Measurements from ENCODE around the gene SIL1. TPM values are rescaled to one million over a fixed set of nuclear protein-coding genes. Genes with fewer than 3 reads are reported as not detected.

Gene SIL1
- total RNA-seq, 1 donor from 2014 or later: 41.6 TPM

GRCh38 chr5:139204196-139204595 lies 6.0 kb upstream of the SIL1 start:
- no peaks in the 10 kb centered on the region for H3K4me1 Mint-ChIP-seq (ENCODE audit: low read depth, unreplicated experiment)

GRCh38 chr5:139199321-139199720 lies 1.2 kb upstream of the SIL1 start:
- Mint-ChIP-seq H3K4me1 (ENCODE audit: low read depth, unreplicated experiment) (peaks cover 3% of the 10 kb centered on the region), H3K27ac (ENCODE audit: unreplicated experiment) (no peak overlapping the region), H3K27me3 (ENCODE audit: low read depth, unreplicated experiment) (peaks cover 3% of the 10 kb centered on the region), H3K4me3 (ENCODE audit: unreplicated experiment) (no peak overlapping the region), H3K9me3 (ENCODE audit: unreplicated experiment) (no peaks in the 10 kb centered on the region), H3K36me3 (ENCODE audit: low read depth, unreplicated experiment) (peaks cover 7% of the 10 kb centered on the region)
- H3K4me2 ChIP-seq (ENCODE audit: low read length): no peak overlapping the region
- H3K4me1 ChIP-seq (ENCODE audit: insufficient read depth, low read length): peaks cover 5% of the 10 kb centered on the region
- H3K27ac ChIP-seq (ENCODE audit: low read depth, low read length): no peak overlapping the region
- no peak overlapping the region for H2AFZ ChIP-seq (ENCODE audit: low read depth, low read length)
- H3K79me2 ChIP-seq (ENCODE audit: insufficient read depth, low read length): peaks cover 20% of the 10 kb centered on the region
- TF ChIP-seq EZH2 (IDR thresholded peaks at IDR 0.05; ENCODE audit: insufficient read depth, low read length): no peak
- TF ChIP-seq, protein P1, sequence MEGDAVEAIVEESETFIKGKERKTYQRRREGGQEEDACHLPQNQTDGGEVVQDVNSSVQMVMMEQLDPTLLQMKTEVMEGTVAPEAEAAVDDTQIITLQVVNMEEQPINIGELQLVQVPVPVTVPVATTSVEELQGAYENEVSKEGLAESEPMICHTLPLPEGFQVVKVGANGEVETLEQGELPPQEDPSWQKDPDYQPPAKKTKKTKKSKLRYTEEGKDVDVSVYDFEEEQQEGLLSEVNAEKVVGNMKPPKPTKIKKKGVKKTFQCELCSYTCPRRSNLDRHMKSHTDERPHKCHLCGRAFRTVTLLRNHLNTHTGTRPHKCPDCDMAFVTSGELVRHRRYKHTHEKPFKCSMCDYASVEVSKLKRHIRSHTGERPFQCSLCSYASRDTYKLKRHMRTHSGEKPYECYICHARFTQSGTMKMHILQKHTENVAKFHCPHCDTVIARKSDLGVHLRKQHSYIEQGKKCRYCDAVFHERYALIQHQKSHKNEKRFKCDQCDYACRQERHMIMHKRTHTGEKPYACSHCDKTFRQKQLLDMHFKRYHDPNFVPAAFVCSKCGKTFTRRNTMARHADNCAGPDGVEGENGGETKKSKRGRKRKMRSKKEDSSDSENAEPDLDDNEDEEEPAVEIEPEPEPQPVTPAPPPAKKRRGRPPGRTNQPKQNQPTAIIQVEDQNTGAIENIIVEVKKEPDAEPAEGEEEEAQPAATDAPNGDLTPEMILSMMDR (IDR thresholded peaks at IDR 0.05; ENCODE audit: insufficient read depth, low read depth, low read length): no peak
- H3K9me3 ChIP-seq (ENCODE audit: insufficient read depth, low read depth, low read length): no peaks in the 10 kb centered on the region
- FAIRE-seq (no peak), DNase-seq (ENCODE audit: low read depth) (no peak)
- H3K36me3 ChIP-seq (ENCODE audit: insufficient read depth, low read length): no peaks in the 10 kb centered on the region
- no peaks in the 10 kb centered on the region for H3K27me3 ChIP-seq (ENCODE audit: insufficient read depth, low read length)
- H4K20me1 ChIP-seq (ENCODE audit: insufficient read depth, low read length): no peaks in the 10 kb centered on the region
- no peak overlapping the region for H3K9ac ChIP-seq (ENCODE audit: low read length)
- no peak overlapping the region for H3K4me3 ChIP-seq (ENCODE audit: insufficient read depth, low read depth, low read length)

More at GRCh38 chr5:139204196-139204595, 6.0 kb upstream of the SIL1 start:
- no peaks in the 10 kb centered on the region for H3K79me2 ChIP-seq (ENCODE audit: insufficient read depth, low read length)
- H3K4me3 ChIP-seq (ENCODE audit: insufficient read depth, low read depth, low read length): no peak overlapping the region
- DNase-seq (ENCODE audit: low read depth) (no peak), FAIRE-seq (no peak)
- no peak overlapping the region for H2AFZ ChIP-seq (ENCODE audit: low read depth, low read length)
- Mint-ChIP-seq H3K27me3 (ENCODE audit: low read depth, unreplicated experiment) (peaks cover 3% of the 10 kb centered on the region), H3K4me3 (ENCODE audit: unreplicated experiment) (no peak overlapping the region), H3K27ac (ENCODE audit: unreplicated experiment) (no peak overlapping the region), H3K36me3 (ENCODE audit: low read depth, unreplicated experiment) (no peaks in the 10 kb centered on the region), H3K9me3 (ENCODE audit: unreplicated experiment) (no peaks in the 10 kb centered on the region)
- no peaks in the 10 kb centered on the region for H3K27me3 ChIP-seq (ENCODE audit: insufficient read depth, low read length)
- H4K20me1 ChIP-seq (ENCODE audit: insufficient read depth, low read length): no peaks in the 10 kb centered on the region
- TF ChIP-seq EZH2 (IDR thresholded peaks at IDR 0.05; ENCODE audit: insufficient read depth, low read length): no peak
- TF ChIP-seq, protein P1 (IDR thresholded peaks at IDR 0.05; ENCODE audit: insufficient read depth, low read depth, low read length): no peak
- H3K36me3 ChIP-seq (ENCODE audit: insufficient read depth, low read length): no peaks in the 10 kb centered on the region
- no peak overlapping the region for H3K9ac ChIP-seq (ENCODE audit: low read length)
- H3K9me3 ChIP-seq (ENCODE audit: insufficient read depth, low read depth, low read length): no peaks in the 10 kb centered on the region
- H3K4me2 ChIP-seq (ENCODE audit: low read length): no peak overlapping the region
- H3K4me1 ChIP-seq (ENCODE audit: insufficient read depth, low read length): no peaks in the 10 kb centered on the region
- no peak overlapping the region for H3K27ac ChIP-seq (ENCODE audit: low read depth, low read length)

- H2AFZ ChIP-seq (ENCODE audit: low read depth, low read length): no peak overlapping the region
- H3K4me1 ChIP-seq (ENCODE audit: insufficient read depth, low read length): peaks cover 5% of the 10 kb centered on the region
- no peak overlapping the region for H3K9ac ChIP-seq (ENCODE audit: low read length)
- peaks cover 3% of the 10 kb centered on the region for H3K4me1 Mint-ChIP-seq (ENCODE audit: low read depth, unreplicated experiment)
- peaks cover 12% of the 10 kb centered on the region for H3K36me3 Mint-ChIP-seq (ENCODE audit: low read depth, unreplicated experiment)
- no peak for TF ChIP-seq EZH2 (IDR thresholded peaks at IDR 0.05; ENCODE audit: insufficient read depth, low read length)
- TF ChIP-seq, protein P1 (IDR thresholded peaks at IDR 0.05; ENCODE audit: insufficient read depth, low read depth, low read length): no peak
- no peaks in the 10 kb centered on the region for H3K9me3 Mint-ChIP-seq (ENCODE audit: unreplicated experiment)
- H3K36me3 ChIP-seq (ENCODE audit: insufficient read depth, low read length): peaks cover 3% of the 10 kb centered on the region
- FAIRE-seq (no peak), DNase-seq (ENCODE audit: low read depth) (no peak)
- peak overlapping the region; percentile 27 for H3K4me3 Mint-ChIP-seq (ENCODE audit: unreplicated experiment)
- peak overlapping the region; percentile 92 for H3K4me2 ChIP-seq (ENCODE audit: low read length)
- no peaks in the 10 kb centered on the region for H3K27me3 ChIP-seq (ENCODE audit: insufficient read depth, low read length)
- no peaks in the 10 kb centered on the region for H3K9me3 ChIP-seq (ENCODE audit: insufficient read depth, low read depth, low read length)
- peaks cover 29% of the 10 kb centered on the region for H3K79me2 ChIP-seq (ENCODE audit: insufficient read depth, low read length)
- H3K27ac Mint-ChIP-seq (ENCODE audit: unreplicated experiment): no peak overlapping the region
- no peaks in the 10 kb centered on the region for H3K27me3 Mint-ChIP-seq (ENCODE audit: low read depth, unreplicated experiment)
- H4K20me1 ChIP-seq (ENCODE audit: insufficient read depth, low read length): peaks cover 5% of the 10 kb centered on the region
- H3K4me3 ChIP-seq (ENCODE audit: insufficient read depth, low read depth, low read length): no peak overlapping the region
- no peak overlapping the region for H3K27ac ChIP-seq (ENCODE audit: low read depth, low read length)
Measured at GRCh38 chr5:139196296-139196956, 1.7 kb downstream of the SIL1 start.
